LNCaP clone FGC (cell line): ENCODE measurements around the gene GSTP1.
A peak's percentile ranks its signal among the peaks of the same experiment; 100 is the strongest.

Source experiments
- DNase-seq: peaks from one replicate; pipeline ENCODE4 v3.0.0-alpha.2; 2011; ENCODE audit warnings: low read depth
- H3K4me3 ChIP-seq: 2 replicates; pipeline ENCODE4 v1.5.1; 2011; ENCODE audit warnings: mild to moderate bottlenecking, low read depth, low read length, control low read depth
- CTCF ChIP-seq: IDR thresholded peaks from 2 replicates; pipeline ENCODE4 v1.5.1; 2012; ENCODE audit warnings: mild to moderate bottlenecking; ENCODE audit not compliant: control insufficient read depth, insufficient read depth; ENCODE audit errors: extremely low read depth

The GSTP1 gene

DNA sequence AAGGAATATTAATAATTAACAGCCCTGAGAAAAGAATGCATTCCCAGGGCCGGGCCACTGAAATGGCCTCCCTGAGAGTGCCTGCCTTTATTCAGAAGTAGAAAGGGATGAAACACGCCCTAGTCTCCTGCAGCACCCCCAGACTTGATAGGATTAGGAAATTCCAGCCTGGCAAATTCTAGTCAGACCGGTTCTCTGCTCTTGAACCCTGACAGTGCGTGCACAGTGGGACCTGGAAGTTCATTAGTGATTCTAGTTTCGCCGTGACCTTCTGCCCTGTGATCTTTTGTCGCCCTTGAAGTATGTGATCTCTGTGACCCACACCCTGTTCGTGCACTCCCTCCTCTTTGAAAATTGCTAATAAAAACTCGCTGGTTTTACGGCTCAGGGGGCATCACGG is 2.1 kb upstream of the GSTP1 start:
- TF ChIP-seq CTCF: no peak
- no peak for DNase-seq
- H3K4me3 ChIP-seq: no peak overlapping the region

- no peak for TF ChIP-seq CTCF
- no peak overlapping the region for H3K4me3 ChIP-seq
- DNase-seq: peak; percentile 11
Measured at GRCh38 chr11:67582011-67582410, 1.6 kb upstream of the GSTP1 start.

GRCh38 chr11:67584205-67584880 is 731 bp downstream of the GSTP1 start:
- no peak for DNase-seq
- no peak overlapping the region for H3K4me3 ChIP-seq
- no peak for TF ChIP-seq CTCF

DNA sequence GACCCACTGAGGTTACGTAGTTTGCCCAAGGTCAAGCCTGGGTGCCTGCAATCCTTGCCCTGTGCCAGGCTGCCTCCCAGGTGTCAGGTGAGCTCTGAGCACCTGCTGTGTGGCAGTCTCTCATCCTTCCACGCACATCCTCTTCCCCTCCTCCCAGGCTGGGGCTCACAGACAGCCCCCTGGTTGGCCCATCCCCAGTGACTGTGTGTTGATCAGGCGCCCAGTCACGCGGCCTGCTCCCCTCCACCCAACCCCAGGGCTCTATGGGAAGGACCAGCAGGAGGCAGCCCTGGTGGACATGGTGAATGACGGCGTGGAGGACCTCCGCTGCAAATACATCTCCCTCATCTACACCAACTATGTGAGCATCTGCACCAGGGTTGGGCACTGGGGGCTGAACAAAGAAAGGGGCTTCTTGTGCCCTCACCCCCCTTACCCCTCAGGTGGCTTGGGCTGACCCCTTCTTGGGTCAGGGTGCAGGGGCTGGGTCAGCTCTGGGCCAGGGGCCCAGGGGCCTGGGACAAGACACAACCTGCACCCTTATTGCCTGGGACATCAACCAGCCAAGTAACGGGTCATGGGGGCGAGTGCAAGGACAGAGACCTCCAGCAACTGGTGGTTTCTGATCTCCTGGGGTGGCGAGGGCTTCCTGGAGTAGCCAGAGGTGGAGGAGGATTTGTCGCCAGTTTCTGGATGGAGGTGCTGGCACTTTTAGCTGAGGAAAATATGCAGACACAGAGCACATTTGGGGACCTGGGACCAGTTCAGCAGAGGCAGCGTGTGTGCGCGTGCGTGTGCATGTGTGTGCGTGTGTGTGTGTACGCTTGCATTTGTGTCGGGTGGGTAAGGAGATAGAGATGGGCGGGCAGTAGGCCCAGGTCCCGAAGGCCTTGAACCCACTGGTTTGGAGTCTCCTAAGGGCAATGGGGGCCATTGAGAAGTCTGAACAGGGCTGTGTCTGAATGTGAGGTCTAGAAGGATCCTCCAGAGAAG is 1.6 kb downstream of the GSTP1 start:
- no peak for DNase-seq
- H3K4me3 ChIP-seq: no peak overlapping the region
- no peak for TF ChIP-seq CTCF

DNA sequence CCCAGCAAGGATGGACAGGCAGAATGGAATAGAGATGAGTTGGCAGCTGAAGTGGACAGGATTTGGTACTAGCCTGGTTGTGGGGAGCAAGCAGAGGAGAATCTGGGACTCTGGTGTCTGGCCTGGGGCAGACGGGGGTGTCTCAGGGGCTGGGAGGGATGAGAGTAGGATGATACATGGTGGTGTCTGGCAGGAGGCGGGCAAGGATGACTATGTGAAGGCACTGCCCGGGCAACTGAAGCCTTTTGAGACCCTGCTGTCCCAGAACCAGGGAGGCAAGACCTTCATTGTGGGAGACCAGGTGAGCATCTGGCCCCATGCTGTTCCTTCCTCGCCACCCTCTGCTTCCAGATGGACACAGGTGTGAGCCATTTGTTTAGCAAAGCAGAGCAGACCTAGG is 2.3 kb downstream of the GSTP1 start:
- H3K4me3 ChIP-seq: no peak overlapping the region
- no peak for DNase-seq
- no peak for TF ChIP-seq CTCF

- H3K4me3 ChIP-seq: no peak overlapping the region
- DNase-seq: no peak
- no peak for TF ChIP-seq CTCF
Measured at GRCh38 chr11:67586568-67587250, 3.1 kb downstream of the GSTP1 start.
